IPS-20b (cell line): ENCODE measurements around the gene APOBEC4.
"Not testable (repeated sequence)": the region's sequence is repeated elsewhere in the genome, so short reads cannot be mapped to it uniquely, and the experiment has no call there.

Experiments
- H3K27ac ChIP-seq: one replicate; pipeline ENCODE4 v1.5.1; 2013; ENCODE audit warnings: low read length
- H3K27me3 ChIP-seq: 2 replicates; pipeline ENCODE4 v1.6.1; 2013; ENCODE audit warnings: mild to moderate bottlenecking, low read length, inconsistent platforms; ENCODE audit not compliant: insufficient read depth
- H3K36me3 ChIP-seq: 2 replicates; pipeline ENCODE4 v1.6.1; 2013; ENCODE audit warnings: low read depth, mild to moderate bottlenecking, inconsistent platforms, low read length, moderate library complexity; ENCODE audit not compliant: insufficient read depth
- H3K4me1 ChIP-seq: 2 replicates; pipeline ENCODE4 v1.6.1; 2013; ENCODE audit warnings: mild to moderate bottlenecking, control low read depth, inconsistent platforms, low read length, moderate library complexity; ENCODE audit not compliant: insufficient read depth
- H3K4me3 ChIP-seq: 2 replicates; pipeline ENCODE4 v1.5.1; 2013; ENCODE audit warnings: mild to moderate bottlenecking, low read length, inconsistent platforms
- H3K9ac ChIP-seq: 2 replicates; pipeline ENCODE4 v1.6.1; 2013; ENCODE audit warnings: low read depth, mild to moderate bottlenecking, inconsistent platforms, low read length, moderate library complexity
- H3K9me3 ChIP-seq: 2 replicates; pipeline ENCODE4 v1.6.1; 2013; ENCODE audit warnings: mild to moderate bottlenecking, low read depth, low read length, inconsistent platforms; ENCODE audit not compliant: insufficient read depth

The APOBEC4 gene

GRCh38 chr1:183687546-183688304 lies 34.6 kb upstream of the APOBEC4 start:
- no peaks in the 10 kb centered on the region for H3K9me3 ChIP-seq
- no peaks in the 10 kb centered on the region for H3K27me3 ChIP-seq
- H3K27ac ChIP-seq = no peak overlapping the region
- H3K4me3 ChIP-seq = no peak overlapping the region
- H3K9ac ChIP-seq = no peak overlapping the region
- no peaks in the 10 kb centered on the region for H3K36me3 ChIP-seq
- H3K4me1 ChIP-seq = no peaks in the 10 kb centered on the region

GRCh38 chr1:183686229-183686628 lies 33.1 kb upstream of the APOBEC4 start:
- H3K36me3 ChIP-seq = no peaks in the 10 kb centered on the region
- no peaks in the 10 kb centered on the region for H3K27me3 ChIP-seq
- H3K27ac ChIP-seq = no peak overlapping the region
- no peak overlapping the region for H3K4me3 ChIP-seq
- no peaks in the 10 kb centered on the region for H3K9me3 ChIP-seq
- no peak overlapping the region for H3K9ac ChIP-seq
- H3K4me1 ChIP-seq = no peaks in the 10 kb centered on the region

- no peaks in the 10 kb centered on the region for H3K4me1 ChIP-seq
- H3K4me3 ChIP-seq = no peak overlapping the region
- H3K9ac ChIP-seq = no peak overlapping the region
- H3K9me3 ChIP-seq = no peaks in the 10 kb centered on the region
- no peaks in the 10 kb centered on the region for H3K36me3 ChIP-seq
- H3K27me3 ChIP-seq = no peaks in the 10 kb centered on the region
- no peak overlapping the region for H3K27ac ChIP-seq
Observed at GRCh38 chr1:183685112-183685713, 32.1 kb upstream of the APOBEC4 start.

- not testable (repeated sequence) for H3K4me1 ChIP-seq, H3K9me3 ChIP-seq, H3K27me3 ChIP-seq, H3K4me3 ChIP-seq, H3K9ac ChIP-seq, H3K27ac ChIP-seq, H3K36me3 ChIP-seq
Observed at GRCh38 chr1:183679363-183679762, 26.2 kb upstream of the APOBEC4 start.

GRCh38 chr1:183678819-183679218 lies 25.7 kb upstream of the APOBEC4 start:
- H3K27me3 ChIP-seq = no peaks in the 10 kb centered on the region
- H3K4me1 ChIP-seq = no peaks in the 10 kb centered on the region
- H3K9me3 ChIP-seq = no peaks in the 10 kb centered on the region
- H3K4me3 ChIP-seq = no peak overlapping the region
- no peak overlapping the region for H3K9ac ChIP-seq
- H3K27ac ChIP-seq = no peak overlapping the region
- no peaks in the 10 kb centered on the region for H3K36me3 ChIP-seq

GRCh38 chr1:183676586-183677189 lies 23.6 kb upstream of the APOBEC4 start:
- no peaks in the 10 kb centered on the region for H3K4me1 ChIP-seq
- no peak overlapping the region for H3K4me3 ChIP-seq
- H3K27me3 ChIP-seq = no peaks in the 10 kb centered on the region
- H3K36me3 ChIP-seq = no peaks in the 10 kb centered on the region
- H3K9me3 ChIP-seq = no peaks in the 10 kb centered on the region
- H3K27ac ChIP-seq = no peak overlapping the region
- H3K9ac ChIP-seq = no peak overlapping the region

GRCh38 chr1:183675883-183676585 lies 22.9 kb upstream of the APOBEC4 start:
- no peaks in the 10 kb centered on the region for H3K4me1 ChIP-seq
- H3K27ac ChIP-seq = no peak overlapping the region
- H3K9me3 ChIP-seq = peaks cover 5% of the 10 kb centered on the region; the same call in 1 of the 2 replicates
- H3K9ac ChIP-seq = no peak overlapping the region
- no peaks in the 10 kb centered on the region for H3K36me3 ChIP-seq
- no peaks in the 10 kb centered on the region for H3K27me3 ChIP-seq
- no peak overlapping the region for H3K4me3 ChIP-seq

GRCh38 chr1:183675381-183675780 lies 22.3 kb upstream of the APOBEC4 start:
- no peaks in the 10 kb centered on the region for H3K4me1 ChIP-seq
- H3K27ac ChIP-seq = no peak overlapping the region

GRCh38 chr1:183674886-183675285 lies 21.8 kb upstream of the APOBEC4 start:
- Histone ChIP-seq H3K27me3 (no peaks in the 10 kb centered on the region), H3K9me3 (peaks cover 8% of the 10 kb centered on the region; the same call in 1 of the 2 replicates), H3K9ac (no peak overlapping the region), H3K27ac (no peak overlapping the region), H3K36me3 (no peaks in the 10 kb centered on the region), H3K4me3 (no peak overlapping the region), H3K4me1 (no peaks in the 10 kb centered on the region)

More at GRCh38 chr1:183675381-183675780, 22.3 kb upstream of the APOBEC4 start:
- H3K27me3 ChIP-seq = no peaks in the 10 kb centered on the region
- H3K4me3 ChIP-seq = no peak overlapping the region
- no peaks in the 10 kb centered on the region for H3K36me3 ChIP-seq
- peaks cover 8% of the 10 kb centered on the region; the same call in 1 of the 2 replicates for H3K9me3 ChIP-seq
- no peak overlapping the region for H3K9ac ChIP-seq

- Histone ChIP-seq H3K36me3 (no peaks in the 10 kb centered on the region), H3K9me3 (peaks cover 8% of the 10 kb centered on the region; the same call in 1 of the 2 replicates), H3K9ac (no peak overlapping the region), H3K4me1 (no peaks in the 10 kb centered on the region), H3K4me3 (no peak overlapping the region), H3K27ac (no peak overlapping the region), H3K27me3 (no peaks in the 10 kb centered on the region)
Observed at GRCh38 chr1:183674339-183674738, 21.2 kb upstream of the APOBEC4 start.

GRCh38 chr1:183673605-183674323 lies 20.6 kb upstream of the APOBEC4 start:
- H3K36me3 ChIP-seq = no peaks in the 10 kb centered on the region

More at GRCh38 chr1:183673605-183674323, 20.6 kb upstream of the APOBEC4 start:
- Histone ChIP-seq H3K4me3 (no peak overlapping the region), H3K9ac (no peak overlapping the region), H3K4me1 (no peaks in the 10 kb centered on the region), H3K9me3 (peaks cover 8% of the 10 kb centered on the region; the same call in 1 of the 2 replicates), H3K27me3 (no peaks in the 10 kb centered on the region), H3K27ac (no peak overlapping the region)
